IPS-20b (cell line): ENCODE results near the gene TMEM18.

Experiments
- H3K27ac ChIP-seq: one replicate; pipeline ENCODE4 v1.5.1; 2013; ENCODE audit warnings: low read length
- H3K27me3 ChIP-seq: 2 replicates; pipeline ENCODE4 v1.6.1; 2013; ENCODE audit warnings: mild to moderate bottlenecking, low read length, inconsistent platforms; ENCODE audit not compliant: insufficient read depth
- H3K36me3 ChIP-seq: 2 replicates; pipeline ENCODE4 v1.6.1; 2013; ENCODE audit warnings: low read depth, mild to moderate bottlenecking, inconsistent platforms, low read length, moderate library complexity; ENCODE audit not compliant: insufficient read depth
- H3K4me1 ChIP-seq: 2 replicates; pipeline ENCODE4 v1.6.1; 2013; ENCODE audit warnings: mild to moderate bottlenecking, control low read depth, inconsistent platforms, low read length, moderate library complexity; ENCODE audit not compliant: insufficient read depth
- H3K4me3 ChIP-seq: 2 replicates; pipeline ENCODE4 v1.5.1; 2013; ENCODE audit warnings: mild to moderate bottlenecking, low read length, inconsistent platforms
- H3K9ac ChIP-seq: 2 replicates; pipeline ENCODE4 v1.6.1; 2013; ENCODE audit warnings: low read depth, mild to moderate bottlenecking, inconsistent platforms, low read length, moderate library complexity
- H3K9me3 ChIP-seq: 2 replicates; pipeline ENCODE4 v1.6.1; 2013; ENCODE audit warnings: mild to moderate bottlenecking, low read depth, low read length, inconsistent platforms; ENCODE audit not compliant: insufficient read depth

The TMEM18 gene

GRCh38 chr2:648476-649424, 28.5 kb downstream of the TMEM18 start:
- H3K27me3 ChIP-seq, result no peaks in the 10 kb centered on the region; the same call in 1 of the 2 replicates
- no peak overlapping the region for H3K4me3 ChIP-seq
- no peaks in the 10 kb centered on the region for H3K4me1 ChIP-seq
- H3K27ac ChIP-seq, result no peak overlapping the region
- no peaks in the 10 kb centered on the region for H3K36me3 ChIP-seq
- no peak overlapping the region for H3K9ac ChIP-seq
- H3K9me3 ChIP-seq, result no peaks in the 10 kb centered on the region

DNA sequence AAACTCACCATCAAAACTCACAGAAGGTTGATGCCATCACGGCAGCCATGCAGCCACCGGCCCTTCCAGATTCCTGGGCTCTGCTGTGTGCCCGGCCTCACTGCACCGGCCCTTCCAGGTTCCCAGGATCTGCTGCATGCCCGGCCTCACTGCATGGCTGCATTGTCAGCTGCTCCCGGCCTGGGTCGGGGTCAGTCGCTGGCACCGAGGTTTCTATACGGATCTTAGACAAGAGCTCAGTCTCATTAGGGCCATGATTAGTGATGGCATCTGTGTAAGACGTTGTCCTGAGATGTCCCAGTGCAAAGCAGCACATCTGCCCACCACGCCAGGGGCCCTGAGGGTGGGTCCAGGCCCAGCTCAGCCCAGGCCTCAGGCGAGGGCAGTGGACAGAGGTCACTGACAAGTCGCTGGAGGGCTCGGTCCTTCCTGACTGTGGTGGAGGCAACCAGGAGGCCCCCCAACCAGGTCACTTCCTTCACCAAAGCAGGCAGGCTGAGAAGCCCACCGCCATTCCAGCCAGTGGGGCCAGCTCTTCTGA, 29.4 kb downstream of the TMEM18 start:
- no peaks in the 10 kb centered on the region; the same call in 1 of the 2 replicates for H3K27me3 ChIP-seq

DNA sequence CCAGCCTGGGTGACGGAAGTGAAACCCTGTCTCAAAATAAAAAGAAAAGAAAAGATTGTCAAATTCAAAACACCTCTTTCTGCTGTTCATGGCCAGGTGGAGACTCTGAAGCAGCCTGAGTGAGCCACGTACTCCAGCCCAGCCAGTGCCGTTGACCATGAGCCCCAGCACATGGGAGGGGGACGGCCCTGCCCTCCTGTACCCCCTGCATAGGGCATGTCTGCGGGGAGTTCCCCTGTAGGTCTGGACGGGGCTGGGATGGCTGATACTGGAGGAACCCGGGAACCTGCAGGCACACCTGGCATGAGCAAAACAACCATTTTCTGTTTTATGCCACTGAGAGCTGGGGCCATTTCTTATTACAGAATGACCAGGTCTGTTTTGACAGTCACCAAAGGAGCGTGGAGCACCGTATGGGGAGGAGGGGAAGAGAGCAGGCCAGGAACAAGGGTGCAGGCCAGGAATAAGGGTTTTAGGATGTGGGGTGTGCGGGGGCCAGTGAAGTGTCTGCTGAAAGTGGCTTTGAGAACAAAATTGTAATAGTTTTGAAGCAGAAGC, 30.1 kb downstream of the TMEM18 start:
- H3K4me1 ChIP-seq, result no peaks in the 10 kb centered on the region
- H3K36me3 ChIP-seq, result no peaks in the 10 kb centered on the region
- H3K27ac ChIP-seq, result no peak overlapping the region
- H3K27me3 ChIP-seq, result no peaks in the 10 kb centered on the region; the same call in 1 of the 2 replicates
- H3K4me3 ChIP-seq, result no peak overlapping the region
- no peaks in the 10 kb centered on the region for H3K9me3 ChIP-seq
- H3K9ac ChIP-seq, result no peak overlapping the region

More for the DNA sequence above, 29.4 kb downstream of the TMEM18 start:
- no peaks in the 10 kb centered on the region for H3K36me3 ChIP-seq
- no peak overlapping the region for H3K27ac ChIP-seq
- no peak overlapping the region for H3K4me3 ChIP-seq
- no peak overlapping the region for H3K9ac ChIP-seq
- H3K4me1 ChIP-seq, result no peaks in the 10 kb centered on the region
- H3K9me3 ChIP-seq, result no peaks in the 10 kb centered on the region

- H3K36me3 ChIP-seq, result no peaks in the 10 kb centered on the region
- no peak overlapping the region for H3K9ac ChIP-seq
- no peaks in the 10 kb centered on the region; the same call in 1 of the 2 replicates for H3K27me3 ChIP-seq
- no peak overlapping the region for H3K27ac ChIP-seq
- no peak overlapping the region for H3K4me3 ChIP-seq
- no peaks in the 10 kb centered on the region for H3K4me1 ChIP-seq
- H3K9me3 ChIP-seq, result no peaks in the 10 kb centered on the region
Measured at GRCh38 chr2:644871-645270, 32.3 kb downstream of the TMEM18 start.

GRCh38 chr2:643761-644160, 33.4 kb downstream of the TMEM18 start:
- Histone ChIP-seq H3K4me1 (no peaks in the 10 kb centered on the region), H3K27me3 (no peaks in the 10 kb centered on the region; the same call in 1 of the 2 replicates), H3K9ac (no peak overlapping the region)

GRCh38 chr2:643334-643733, 33.9 kb downstream of the TMEM18 start:
- no peaks in the 10 kb centered on the region; the same call in 1 of the 2 replicates for H3K27me3 ChIP-seq
- no peaks in the 10 kb centered on the region for H3K9me3 ChIP-seq

More at GRCh38 chr2:643761-644160, 33.4 kb downstream of the TMEM18 start:
- Histone ChIP-seq H3K27ac (no peak overlapping the region), H3K4me3 (no peak overlapping the region), H3K9me3 (no peaks in the 10 kb centered on the region), H3K36me3 (no peaks in the 10 kb centered on the region)

GRCh38 chr2:641872-642815, 35.1 kb downstream of the TMEM18 start:
- Histone ChIP-seq H3K4me3 (no peak overlapping the region), H3K9me3 (no peaks in the 10 kb centered on the region), H3K4me1 (no peaks in the 10 kb centered on the region), H3K36me3 (no peaks in the 10 kb centered on the region), H3K27me3 (no peaks in the 10 kb centered on the region; the same call in none of the 2 replicates), H3K27ac (no peak overlapping the region), H3K9ac (no peak overlapping the region)

More at GRCh38 chr2:643334-643733, 33.9 kb downstream of the TMEM18 start:
- Histone ChIP-seq H3K4me3 (no peak overlapping the region), H3K9ac (no peak overlapping the region), H3K4me1 (no peaks in the 10 kb centered on the region), H3K27ac (no peak overlapping the region), H3K36me3 (no peaks in the 10 kb centered on the region)

DNA sequence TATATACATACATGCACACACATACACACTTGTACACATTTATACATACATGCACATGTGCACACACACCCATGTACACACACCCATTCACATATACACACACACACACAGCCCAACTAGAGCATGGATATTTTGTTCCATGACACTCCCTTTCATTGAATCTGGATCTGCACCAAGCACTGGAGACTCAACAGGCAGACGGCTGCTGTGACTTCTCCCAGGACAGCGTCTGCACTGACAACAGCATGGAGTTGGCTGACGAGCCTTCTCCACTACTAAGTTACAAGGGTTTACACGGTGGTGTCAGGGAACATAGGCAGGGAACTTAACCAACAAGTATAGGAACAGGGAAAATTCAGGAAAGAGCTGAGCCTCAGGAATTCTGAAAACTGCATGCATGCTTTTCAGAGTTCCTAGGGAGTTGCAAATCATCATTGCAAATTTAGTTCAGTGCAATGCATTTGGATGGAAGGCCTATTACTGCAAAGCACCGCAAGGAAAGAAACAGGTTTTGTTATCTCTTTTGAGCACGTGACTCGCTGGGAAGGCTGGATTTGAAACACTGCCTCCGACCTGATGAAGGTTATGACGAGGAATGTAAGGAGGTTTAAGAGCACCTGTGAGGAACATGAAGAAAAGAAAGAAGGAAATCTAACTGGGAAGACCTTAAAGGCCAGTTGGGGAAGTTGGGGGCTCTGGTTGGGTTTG, 35.9 kb downstream of the TMEM18 start:
- H3K9ac ChIP-seq, result no peak overlapping the region
- no peak overlapping the region for H3K4me3 ChIP-seq
- no peak overlapping the region for H3K27ac ChIP-seq
- 0 out of 2 replicates have a peak, but pooled peaks cover 2% of the 10 kb centered on the region for H3K9me3 ChIP-seq
- H3K27me3 ChIP-seq, result peaks cover 5% of the 10 kb centered on the region
- no peaks in the 10 kb centered on the region for H3K36me3 ChIP-seq
- H3K4me1 ChIP-seq, result no peaks in the 10 kb centered on the region

- no peaks in the 10 kb centered on the region for H3K36me3 ChIP-seq
- H3K4me3 ChIP-seq, result no peak overlapping the region
- H3K27ac ChIP-seq, result no peak overlapping the region
- no peak overlapping the region for H3K9ac ChIP-seq
- H3K27me3 ChIP-seq, result peaks cover 13% of the 10 kb centered on the region
- 0 out of 2 replicates have a peak, but pooled peaks cover 2% of the 10 kb centered on the region for H3K9me3 ChIP-seq
- H3K4me1 ChIP-seq, result no peaks in the 10 kb centered on the region
Measured at GRCh38 chr2:639703-640102, 37.5 kb downstream of the TMEM18 start.

DNA sequence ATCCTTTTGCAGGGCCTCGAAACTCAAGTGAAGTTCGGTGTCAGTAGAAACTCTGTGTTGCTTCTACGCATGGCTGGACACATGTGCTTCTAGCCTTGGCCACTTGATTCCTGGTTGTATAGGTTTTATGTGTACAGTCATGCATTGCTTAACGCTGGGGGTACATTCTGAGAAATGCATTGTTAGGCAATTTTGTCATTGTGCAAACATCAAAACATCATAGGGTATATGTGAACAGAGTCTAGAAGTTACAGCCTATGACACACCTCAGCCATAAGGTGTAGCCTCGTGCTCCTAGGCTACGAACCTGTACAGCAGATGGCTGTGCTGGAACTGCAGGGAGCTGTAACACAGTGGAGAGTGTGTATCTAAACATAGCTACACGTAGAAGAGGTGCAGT, 39.4 kb downstream of the TMEM18 start:
- no peak overlapping the region for H3K27ac ChIP-seq
- no peaks in the 10 kb centered on the region for H3K4me1 ChIP-seq
- H3K9ac ChIP-seq, result no peak overlapping the region
- H3K4me3 ChIP-seq, result no peak overlapping the region
- no peaks in the 10 kb centered on the region for H3K36me3 ChIP-seq
- H3K9me3 ChIP-seq, result 0 out of 2 replicates have a peak, but pooled peaks cover 2% of the 10 kb centered on the region
- H3K27me3 ChIP-seq, result peaks cover 13% of the 10 kb centered on the region
